Measurements from ENCODE around the gene GPATCH4. TPM values are rescaled to one million over a fixed set of nuclear protein-coding genes. Genes with fewer than 3 reads are reported as not detected.

The GPATCH4 gene
- 10 to 100 TPM; 12.5 to 42.2 (median 29.1) TPM for polyA plus RNA-seq

- H3K27ac ChIP-seq (ENCODE audit: low read depth, low read length): peak within 1 kb of the TSS; percentile 13
- 0 to 1% (median 0%) methylated on average over 35 of the region's 35 CpGs for WGBS, 3 donors
Observed at GRCh38 chr1:156601122-156601830, at the start of gene GPATCH4. TSS of gene GPATCH4 (minus strand) at chr1:156601479.

GRCh38 chr1:156648951-156649350 lies 47.7 kb upstream of the GPATCH4 start:
- 18 to 30% (median 30%) methylated on average over 2 of the region's 2 CpGs for WGBS, 3 donors
- no peak overlapping the region for H3K27ac ChIP-seq (ENCODE audit: low read depth, low read length)

- WGBS, 3 donors: 79 to 80% (median 80%) methylated on average over 10 of the region's 10 CpGs
- H3K27ac ChIP-seq (ENCODE audit: low read depth, low read length): no peak overlapping the region
Observed at GRCh38 chr1:156648496-156648895, 47.2 kb upstream of the GPATCH4 start.

GRCh38 chr1:156647351-156647750 lies 46.1 kb upstream of the GPATCH4 start:
- H3K27ac ChIP-seq (ENCODE audit: low read depth, low read length): no peak overlapping the region
- WGBS, 3 donors: 74 to 80% (median 80%) methylated on average over 10 of the region's 10 CpGs

GRCh38 chr1:156646738-156647211 lies 45.5 kb upstream of the GPATCH4 start:
- 5 to 22% (median 15%) methylated on average over 44 to 51 of the region's 51 CpGs for WGBS, 3 donors

GRCh38 chr1:156645666-156646065 lies 44.4 kb upstream of the GPATCH4 start:
- H3K27ac ChIP-seq (ENCODE audit: low read depth, low read length): no peak overlapping the region
- WGBS, 3 donors: 84 to 90% (median 87%) methylated on average over 1 of the region's 1 CpG

More at GRCh38 chr1:156646738-156647211, 45.5 kb upstream of the GPATCH4 start:
- H3K27ac ChIP-seq (ENCODE audit: low read depth, low read length): no peak overlapping the region

- 40 to 57% (median 43%) methylated on average over 3 of the region's 3 CpGs for WGBS, 3 donors
- H3K27ac ChIP-seq (ENCODE audit: low read depth, low read length): no peak overlapping the region
Observed at GRCh38 chr1:156645056-156645455, 43.8 kb upstream of the GPATCH4 start.

GRCh38 chr1:156644640-156645039 lies 43.4 kb upstream of the GPATCH4 start:
- no peak overlapping the region for H3K27ac ChIP-seq (ENCODE audit: low read depth, low read length)
- WGBS, 3 donors: 22 to 41% (median 39%) methylated on average over 1 of the region's 1 CpG

- H3K27ac ChIP-seq (ENCODE audit: low read depth, low read length): no peak overlapping the region
- 80 to 89% (median 82%) methylated on average over 3 of the region's 3 CpGs for WGBS, 3 donors
Observed at GRCh38 chr1:156644146-156644545, 42.9 kb upstream of the GPATCH4 start.

GRCh38 chr1:156643778-156644092 lies 42.5 kb upstream of the GPATCH4 start:
- WGBS, 3 donors: 53 to 66% (median 56%) methylated on average over 7 of the region's 7 CpGs
- no peak overlapping the region for H3K27ac ChIP-seq (ENCODE audit: low read depth, low read length)

GRCh38 chr1:156643049-156643777 lies 41.9 kb upstream of the GPATCH4 start:
- WGBS, 3 donors: 51 to 65% (median 60%) methylated on average over 7 of the region's 7 CpGs
- H3K27ac ChIP-seq (ENCODE audit: low read depth, low read length): no peak overlapping the region

- 10 to 19% (median 18%) methylated on average over 40 of the region's 40 CpGs for WGBS, 3 donors
Observed at GRCh38 chr1:156642265-156643048, 41.2 kb upstream of the GPATCH4 start.

GRCh38 chr1:156641761-156642264 lies 40.5 kb upstream of the GPATCH4 start, which contains the start of gene BCAN:
TSS of gene BCAN (plus strand) at chr1:156642117. CDS start at chr1:156646055, 3,938 bp downstream.
- 0 to 1% (median 1%) methylated on average over 37 to 46 of the region's 46 CpGs for WGBS, 3 donors
- H3K27ac ChIP-seq (ENCODE audit: low read depth, low read length): no peak within 1 kb of the TSS

More at GRCh38 chr1:156642265-156643048, 41.2 kb upstream of the GPATCH4 start:
- no peak overlapping the region for H3K27ac ChIP-seq (ENCODE audit: low read depth, low read length)

- no peak overlapping the region for H3K27ac ChIP-seq (ENCODE audit: low read depth, low read length)
- 34 to 47% (median 40%) methylated on average over 6 of the region's 6 CpGs for WGBS, 3 donors
Observed at GRCh38 chr1:156640842-156641706, 39.8 kb upstream of the GPATCH4 start.

- 43 to 54% (median 52%) methylated on average over 6 of the region's 6 CpGs for WGBS, 3 donors
- H3K27ac ChIP-seq (ENCODE audit: low read depth, low read length): no peak overlapping the region
Observed at GRCh38 chr1:156639601-156640101, 38.4 kb upstream of the GPATCH4 start.

GRCh38 chr1:156638189-156638985 lies 37.1 kb upstream of the GPATCH4 start:
- WGBS, 3 donors: 51 to 58% (median 52%) methylated on average over 8 of the region's 8 CpGs
- no peak overlapping the region for H3K27ac ChIP-seq (ENCODE audit: low read depth, low read length)

- WGBS, 3 donors: 63 to 78% (median 78%) methylated on average over 3 of the region's 3 CpGs
- H3K27ac ChIP-seq (ENCODE audit: low read depth, low read length): no peak overlapping the region
Observed at GRCh38 chr1:156632355-156632754, 31.1 kb upstream of the GPATCH4 start.
